GM23338 (cell line): ENCODE data around the gene COL6A1. TPM values are rescaled to one million over a fixed set of nuclear protein-coding genes. Genes with fewer than 3 reads are reported as not detected.

Experiments
- ATAC-seq: fragments of 200-7000 bp; cut with Tn5 transposase; 3 replicates; pipeline ENCODE4 v1.9.1; 2020
- DNase-seq: peaks from one replicate; pipeline ENCODE4 v3.0.0-alpha.2; 2015; ENCODE audit warnings: low spot score
- H2AFZ ChIP-seq: fragments of 200-600 bp; sonication (generic); 2 replicates; pipeline ENCODE4 v1.8.0; 2016; ENCODE audit warnings: antibody characterized with exemption, mild to moderate bottlenecking, moderate library complexity
- H3F3A ChIP-seq: fragments of 200-600 bp; sonication (generic); replicated peaks from 2 replicates; pipeline ENCODE4 v1.8.0; 2017; ENCODE audit warnings: antibody characterized with exemption, mixed run types, low read depth
- H3K27ac ChIP-seq: fragments of 200-600 bp; sonication (generic); 2 replicates; pipeline ENCODE4 v1.6.1; 2016; ENCODE audit warnings: low read depth
- H3K27me3 ChIP-seq: fragments of 200-600 bp; sonication (generic); 2 replicates; pipeline ENCODE4 v1.8.0; 2016; ENCODE audit warnings: mild to moderate bottlenecking, mixed run types, moderate library complexity; ENCODE audit not compliant: insufficient read depth
- H3K36me3 ChIP-seq: fragments of 200-600 bp; sonication (generic); 2 replicates; pipeline ENCODE4 v1.8.0; 2016; ENCODE audit warnings: mild to moderate bottlenecking; ENCODE audit not compliant: insufficient read depth
- H3K4me1 ChIP-seq: fragments of 200-600 bp; sonication (generic); 2 replicates; pipeline ENCODE4 v1.8.0; 2016; ENCODE audit warnings: mild to moderate bottlenecking, moderate library complexity; ENCODE audit not compliant: insufficient read depth
- H3K4me2 ChIP-seq: fragments of 200-600 bp; sonication (generic); 2 replicates; pipeline ENCODE4 v1.7.1; 2017; ENCODE audit warnings: mixed run types
- H3K4me3 ChIP-seq: fragments of 200-600 bp; sonication (generic); 2 replicates; pipeline ENCODE4 v1.6.1; 2016; ENCODE audit warnings: mixed run types
- H3K79me2 ChIP-seq: fragments of 200-600 bp; sonication (generic); replicated peaks from 2 replicates; pipeline ENCODE4 v1.8.0; 2017; ENCODE audit warnings: mild to moderate bottlenecking; ENCODE audit not compliant: insufficient read depth
- H3K9me2 ChIP-seq: fragments of 200-600 bp; sonication (generic); 2 replicates; pipeline ENCODE4 v1.8.0; 2017; ENCODE audit not compliant: insufficient read depth
- H4K20me1 ChIP-seq: fragments of 200-600 bp; sonication (generic); replicated peaks from 2 replicates; pipeline ENCODE4 v1.8.0; 2017; ENCODE audit warnings: mild to moderate bottlenecking; ENCODE audit not compliant: insufficient read depth
- H3K27ac Mint-ChIP-seq: 2 replicates; pipeline ENCODE4 v1.8.0; 2020; ENCODE audit warnings: inconsistent platforms, mild to moderate bottlenecking, moderate library complexity, mixed read lengths
- H3K27me3 Mint-ChIP-seq: 3 replicates; pipeline ENCODE4 v1.8.0; 2022; ENCODE audit warnings: low read depth, mild to moderate bottlenecking, moderate library complexity, mixed read lengths, inconsistent platforms; ENCODE audit not compliant: insufficient read depth, poor library complexity
- H3K36me3 Mint-ChIP-seq: 3 replicates; pipeline ENCODE4 v1.8.0; 2021; ENCODE audit warnings: low read depth, mild to moderate bottlenecking, inconsistent platforms, moderate library complexity, mixed read lengths
- H3K4me1 Mint-ChIP-seq: 3 replicates; pipeline ENCODE4 v1.8.0; 2020; ENCODE audit warnings: mild to moderate bottlenecking, inconsistent platforms, mixed read lengths
- H3K4me3 Mint-ChIP-seq: 3 replicates; pipeline ENCODE4 v1.8.0; 2021; ENCODE audit warnings: moderate library complexity, mild to moderate bottlenecking, inconsistent platforms, mixed read lengths
- H3K9me3 Mint-ChIP-seq: 3 replicates; pipeline ENCODE4 v1.8.0; 2020; ENCODE audit warnings: moderate library complexity, mild to moderate bottlenecking, inconsistent platforms, mixed read lengths
- CREB1 ChIP-seq: fragments of 250-450 bp; sonication (Bioruptor Pico); IDR thresholded peaks from 2 replicates; pipeline ENCODE4 v1.5.0; 2020; ENCODE audit warnings: low read depth, mild to moderate bottlenecking, moderate library complexity
- ETS1 ChIP-seq: IDR thresholded peaks from 2 replicates; pipeline ENCODE4 v1.6.1; 2016; ENCODE audit warnings: antibody characterized with exemption
- EZH2 ChIP-seq: fragments of 200-600 bp; sonication (generic); IDR thresholded peaks from one replicate; pipeline ENCODE4 v1.8.0; 2017; ENCODE audit warnings: antibody characterized with exemption, mild to moderate bottlenecking, low read depth; ENCODE audit not compliant: unreplicated experiment
- EZH2phosphoT487 ChIP-seq: fragments of 200-600 bp; sonication (generic); IDR thresholded peaks from one replicate; pipeline ENCODE4 v1.8.1; 2018; ENCODE audit warnings: antibody characterized with exemption; ENCODE audit not compliant: unreplicated experiment
- JUNB ChIP-seq: IDR thresholded peaks from one replicate; pipeline ENCODE4 v1.6.1; 2016; ENCODE audit warnings: antibody characterized with exemption; ENCODE audit not compliant: unreplicated experiment
- NANOG ChIP-seq: IDR thresholded peaks from 2 replicates; pipeline ENCODE4 v1.6.1; 2016; ENCODE audit warnings: antibody characterized with exemption, borderline replicate concordance
- POLR2AphosphoS5 ChIP-seq: IDR thresholded peaks from 2 replicates; pipeline ENCODE4 v1.6.1; 2016; ENCODE audit warnings: antibody characterized with exemption, low read depth
- REST ChIP-seq: IDR thresholded peaks from one replicate; pipeline ENCODE4 v1.6.1; 2018; ENCODE audit warnings: antibody characterized with exemption; ENCODE audit not compliant: unreplicated experiment
- STAT1 ChIP-seq: IDR thresholded peaks from one replicate; pipeline ENCODE4 v1.6.1; 2016; ENCODE audit warnings: antibody characterized with exemption; ENCODE audit not compliant: unreplicated experiment
- ZNF114 ChIP-seq: fragments of 250-450 bp; sonication (Bioruptor Pico); IDR thresholded peaks from 2 replicates; pipeline ENCODE4 v1.5.0; 2020; ENCODE audit warnings: mild to moderate bottlenecking, moderate library complexity
- ZNF331 ChIP-seq: fragments of 250-450 bp; sonication (Bioruptor Pico); IDR thresholded peaks from 2 replicates; pipeline ENCODE4 v1.5.0; 2020; ENCODE audit warnings: low read depth, mild to moderate bottlenecking, moderate library complexity
- ZNF462 ChIP-seq: fragments of 250-450 bp; sonication (Bioruptor Pico); IDR thresholded peaks from 2 replicates; pipeline ENCODE4 v1.5.0; 2020; ENCODE audit warnings: mild to moderate bottlenecking, moderate library complexity
- polyA plus RNA-seq: library from polyadenylated mRNA; unstranded; fragments of >200 nt; fragmentation: Nextera tagmentation; extraction: Ambion mirVana; gene quantifications from 2 replicates; pipeline ENCODE4 v1.2.1, GENCODE V29; 2016
- total RNA-seq: library from RNA; depleted of rRNA; stranded (reverse); fragments of >200 nt; shearing (Covaris generic); gene quantifications from 2 replicates; pipeline ENCODE4 v1.2.3, GENCODE V29; 2014

The COL6A1 gene
- total and polyA plus RNA-seq, 2 experiments from 2014 or later, result 76.0 to 180 TPM

GRCh38 chr21:46031484-46031883 lies 49.9 kb downstream of the COL6A1 start:
- H3F3A ChIP-seq, result no peaks in the 10 kb centered on the region
- Mint-ChIP-seq H3K27me3 (peaks cover 7% of the 10 kb centered on the region), H3K36me3 (no peaks in the 10 kb centered on the region), H3K4me1 (peaks cover 3% of the 10 kb centered on the region; the same call in 1 of the 3 replicates), H3K4me3 (no peak overlapping the region), H3K27ac (no peak overlapping the region), H3K9me3 (no peaks in the 10 kb centered on the region; the same call in 2 of the 3 replicates)
- no peaks in the 10 kb centered on the region for H3K9me2 ChIP-seq
- no peaks in the 10 kb centered on the region for H3K79me2 ChIP-seq
- no peaks in the 10 kb centered on the region for H4K20me1 ChIP-seq
- H3K4me3 ChIP-seq, result no peak overlapping the region
- no peaks in the 10 kb centered on the region for H3K36me3 ChIP-seq
- TF ChIP-seq ZNF114 (CRISPR knock-in tag) (no peak), POLR2AphosphoS5 (no peak), CREB1 (no peak), EZH2 (no peak), ZNF331 (no peak), NANOG (no peak), JUNB (no peak), STAT1 (no peak), ZNF462 (CRISPR knock-in tag) (no peak), EZH2phosphoT487 (no peak), REST (no peak), ETS1 (no peak)
- DNase-seq (no peak), ATAC-seq (no peak)
- H3K27me3 ChIP-seq, result no peaks in the 10 kb centered on the region
- peak overlapping the region; percentile 59; the same call in 1 of the 2 replicates for H2AFZ ChIP-seq
- no peaks in the 10 kb centered on the region for H3K4me1 ChIP-seq
- H3K4me2 ChIP-seq, result no peak overlapping the region
- H3K27ac ChIP-seq, result no peak overlapping the region
